Activated CD4-positive, alpha-beta T cell treated with anti-CD3 and anti-CD28 coated beads for 1 hour (primary cell): ENCODE measurements around the gene GARNL3.
A peak's percentile ranks its signal among the peaks of the same experiment; 100 is the strongest.

ENCODE experiments used
- DNase-seq: peaks from one replicate; pipeline ENCODE4 v3.0.0-alpha.2; 2020

The GARNL3 gene

GRCh38 chr9:127415657-127416056 lies 151.1 kb downstream of the GARNL3 start:
- DNase-seq = no peak

- no peak for DNase-seq
These were observed 152.8 kb downstream of the GARNL3 start for GRCh38 chr9:127417131-127418036.

- no peak for DNase-seq
These were observed 153.5 kb downstream of the GARNL3 start for GRCh38 chr9:127418037-127418471.

- DNase-seq = no peak
These were observed 154.8 kb downstream of the GARNL3 start for GRCh38 chr9:127419348-127419747.

DNA sequence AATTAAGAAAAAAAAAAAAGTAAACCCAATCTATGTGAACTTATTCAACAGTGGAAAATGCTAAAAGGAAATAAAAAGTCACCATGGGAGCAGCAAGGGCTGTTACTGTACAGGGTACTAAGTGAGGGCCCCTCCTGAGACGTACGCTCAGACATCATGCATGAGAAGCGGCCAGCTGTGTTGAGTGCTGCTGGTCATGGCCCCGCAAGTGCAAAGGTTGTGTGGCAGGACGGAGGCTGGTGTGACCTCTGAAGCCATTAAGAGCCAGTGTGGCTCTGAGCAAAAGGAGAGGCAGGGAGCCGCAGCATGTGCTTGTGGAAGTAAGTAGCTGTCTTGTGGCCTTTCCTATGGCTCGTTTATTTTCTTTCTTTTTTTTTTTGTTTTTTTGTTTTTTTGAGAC lies 156.5 kb downstream of the GARNL3 start:
- DNase-seq = no peak

DNA sequence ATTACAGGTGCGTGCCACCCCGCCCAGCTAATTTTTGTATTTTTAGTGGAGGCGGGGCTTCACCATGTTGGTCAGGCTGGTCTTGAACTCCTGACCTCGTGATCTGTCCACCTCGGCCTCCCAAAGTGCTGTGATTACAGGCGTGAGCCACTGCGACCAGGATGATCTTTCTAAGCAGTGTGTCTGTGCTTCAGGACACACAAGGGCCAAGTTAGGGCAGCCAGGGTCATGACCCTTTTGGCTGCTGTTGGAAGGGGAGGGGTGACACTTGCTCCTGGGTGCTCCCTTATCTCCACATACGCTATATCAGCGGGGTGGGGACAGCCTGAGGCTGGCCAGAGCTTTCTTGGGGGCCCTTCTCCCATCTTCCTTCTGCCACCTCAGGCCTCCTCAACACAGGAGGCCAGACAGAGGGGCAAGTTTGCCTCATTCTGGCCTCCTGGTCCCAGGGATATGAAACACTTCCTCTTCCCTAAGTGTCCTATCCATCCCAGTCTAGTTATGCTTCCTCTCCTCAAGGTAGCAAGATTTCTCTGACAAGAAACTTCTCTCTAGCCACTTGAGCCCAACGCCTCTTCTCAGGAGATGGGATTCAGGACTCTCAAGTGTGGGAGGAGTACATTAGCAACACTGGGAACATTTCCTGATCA lies 157.7 kb downstream of the GARNL3 start:
- no peak for DNase-seq

DNA sequence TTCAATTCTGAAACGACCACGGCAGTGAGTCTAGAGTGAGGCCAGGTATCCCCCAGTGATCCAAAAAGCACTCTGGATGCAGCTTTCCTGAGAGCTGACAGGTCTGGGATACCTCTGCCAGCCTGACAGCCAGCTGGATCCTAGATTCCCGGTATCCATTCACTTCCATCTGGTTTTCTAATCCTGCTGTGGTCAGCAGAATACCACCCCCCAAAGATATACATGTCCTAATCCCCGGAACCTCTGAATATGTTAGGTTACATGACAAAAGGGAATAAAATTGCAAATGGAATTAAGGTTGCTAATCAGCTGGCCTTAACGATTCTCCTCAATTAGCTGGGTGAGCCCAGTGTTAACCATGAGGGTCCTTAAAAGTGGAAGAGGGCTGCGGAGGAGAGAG lies 158.2 kb downstream of the GARNL3 start:
- no peak for DNase-seq

- no peak for DNase-seq
These were observed 158.9 kb downstream of the GARNL3 start for GRCh38 chr9:127423476-127423933.

- peak; percentile 79 for DNase-seq
These were observed 159.5 kb downstream of the GARNL3 start, which contains the start of gene ZNF79 for GRCh38 chr9:127423934-127424675. Gene ZNF79 (plus strand): TSS chr9:127424382. CDS start chr9:127424788, 406 bp downstream.

GRCh38 chr9:127424676-127424999 lies 160.1 kb downstream of the GARNL3 start:
- no peak for DNase-seq

DNA sequence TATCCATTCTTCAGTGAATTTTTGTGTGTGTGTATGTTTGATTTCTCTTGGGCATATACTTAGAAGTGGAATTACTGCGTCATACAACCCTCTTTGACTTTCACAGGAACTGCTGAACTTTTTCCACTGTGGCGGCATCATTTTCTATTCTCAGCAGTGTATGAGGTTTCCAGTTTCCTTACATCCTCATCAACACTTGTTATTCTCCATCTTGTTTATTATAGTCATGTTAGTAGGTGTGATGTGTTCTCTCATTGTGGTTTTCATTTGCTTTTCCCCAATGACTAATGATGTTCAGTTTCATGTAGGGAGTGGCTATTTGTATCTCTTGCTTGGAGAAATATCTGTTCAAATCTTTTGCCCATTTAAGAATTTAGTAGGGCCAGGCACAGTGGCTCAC lies 162.2 kb downstream of the GARNL3 start:
- no peak for DNase-seq

GRCh38 chr9:127428348-127428747 lies 163.8 kb downstream of the GARNL3 start:
- no peak for DNase-seq

DNA sequence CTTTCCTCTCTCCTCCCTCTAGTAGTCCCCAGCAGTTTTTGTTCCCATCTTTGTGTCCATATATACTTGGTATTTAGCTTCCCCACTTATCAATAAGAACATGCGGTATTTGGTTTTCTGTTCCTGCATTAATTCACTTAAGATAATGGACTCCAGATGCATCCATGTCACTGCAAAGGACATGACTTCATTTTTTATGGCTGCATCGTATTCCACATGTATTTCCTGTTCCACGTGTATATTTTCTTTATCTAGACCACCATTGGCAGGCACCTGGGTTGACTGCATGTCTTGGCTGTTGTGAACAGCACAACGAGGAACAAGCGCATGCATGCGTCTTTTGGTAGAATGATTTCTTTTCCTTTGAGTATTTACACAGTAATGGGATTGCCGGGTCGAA lies 165.8 kb downstream of the GARNL3 start:
- DNase-seq = no peak

DNA sequence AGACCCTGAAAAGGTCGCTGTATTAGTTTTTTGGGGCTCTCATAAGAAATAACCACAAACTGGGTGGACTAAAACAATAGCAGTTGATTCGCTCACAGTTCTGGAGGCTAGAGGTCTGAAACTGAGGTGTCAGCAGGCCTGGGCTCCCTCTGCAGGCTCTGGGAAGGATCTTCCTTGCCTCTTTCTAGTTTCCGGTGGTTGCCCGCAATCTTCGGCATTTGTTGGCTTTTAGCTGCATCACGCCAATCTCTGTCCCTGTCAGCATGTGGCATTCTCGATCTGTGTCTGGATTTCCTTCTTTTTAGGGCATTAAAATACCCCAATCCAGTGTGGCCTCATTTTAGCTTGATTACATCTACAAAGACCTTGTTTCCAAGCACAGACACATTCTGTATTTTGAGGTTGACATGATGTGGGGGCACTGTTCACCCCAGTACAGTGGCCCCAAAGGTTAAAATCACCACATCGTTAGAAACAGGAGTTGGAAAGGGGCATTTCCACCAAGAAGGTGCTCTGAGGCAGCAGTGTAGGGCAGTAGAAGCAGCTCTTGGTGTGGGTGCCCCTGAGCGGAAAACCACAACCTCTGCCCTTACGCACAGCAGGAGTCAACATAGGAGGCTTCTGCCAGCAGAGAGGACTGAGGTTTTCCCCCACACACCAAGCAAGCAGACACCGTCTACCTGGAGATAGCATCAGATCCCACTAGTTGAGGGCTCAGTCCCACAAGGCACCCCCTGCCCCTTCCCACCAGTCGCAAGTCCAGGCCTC lies 173.1 kb downstream of the GARNL3 start:
- DNase-seq = no peak

DNA sequence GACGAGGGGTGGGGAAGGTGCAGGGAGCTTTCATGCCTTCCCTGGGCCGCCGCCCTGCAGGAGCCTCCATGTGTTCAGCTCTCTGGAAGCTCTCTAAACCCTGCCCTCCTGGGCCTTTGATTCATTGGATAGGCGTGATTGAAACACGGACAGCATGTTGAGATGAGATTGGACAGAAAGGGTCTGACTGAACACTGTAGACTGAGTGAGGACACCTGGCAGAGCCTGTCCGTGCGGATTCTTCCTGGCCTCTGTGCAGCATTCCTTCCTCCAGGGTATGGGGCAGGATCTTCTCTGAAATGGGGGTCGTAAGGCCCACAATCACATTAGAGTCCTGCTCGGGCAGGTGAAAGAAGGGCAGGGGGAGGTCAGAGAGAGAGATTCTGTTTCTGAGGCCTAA lies 173.8 kb downstream of the GARNL3 start:
- no peak for DNase-seq
